VCaP (cell line): Measurements from ENCODE around the gene NPIPB4.
A peak's percentile ranks its signal among the peaks of the same experiment; 100 is the strongest.
"Not testable (repeated sequence)": the region's sequence is repeated elsewhere in the genome, so short reads cannot be mapped to it uniquely, and the experiment has no call there.

ENCODE experiments used
- H3K27ac ChIP-seq: fragments of 450-650 bp; 2 replicates; pipeline ENCODE4 v1.5.1; 2017
- CTCF ChIP-seq: fragments of 450-650 bp; conservative IDR thresholded peaks from 2 replicates; pipeline ENCODE4 v1.5.1; 2017; ENCODE audit warnings: mild to moderate bottlenecking, moderate library complexity

Gene NPIPB4

DNA sequence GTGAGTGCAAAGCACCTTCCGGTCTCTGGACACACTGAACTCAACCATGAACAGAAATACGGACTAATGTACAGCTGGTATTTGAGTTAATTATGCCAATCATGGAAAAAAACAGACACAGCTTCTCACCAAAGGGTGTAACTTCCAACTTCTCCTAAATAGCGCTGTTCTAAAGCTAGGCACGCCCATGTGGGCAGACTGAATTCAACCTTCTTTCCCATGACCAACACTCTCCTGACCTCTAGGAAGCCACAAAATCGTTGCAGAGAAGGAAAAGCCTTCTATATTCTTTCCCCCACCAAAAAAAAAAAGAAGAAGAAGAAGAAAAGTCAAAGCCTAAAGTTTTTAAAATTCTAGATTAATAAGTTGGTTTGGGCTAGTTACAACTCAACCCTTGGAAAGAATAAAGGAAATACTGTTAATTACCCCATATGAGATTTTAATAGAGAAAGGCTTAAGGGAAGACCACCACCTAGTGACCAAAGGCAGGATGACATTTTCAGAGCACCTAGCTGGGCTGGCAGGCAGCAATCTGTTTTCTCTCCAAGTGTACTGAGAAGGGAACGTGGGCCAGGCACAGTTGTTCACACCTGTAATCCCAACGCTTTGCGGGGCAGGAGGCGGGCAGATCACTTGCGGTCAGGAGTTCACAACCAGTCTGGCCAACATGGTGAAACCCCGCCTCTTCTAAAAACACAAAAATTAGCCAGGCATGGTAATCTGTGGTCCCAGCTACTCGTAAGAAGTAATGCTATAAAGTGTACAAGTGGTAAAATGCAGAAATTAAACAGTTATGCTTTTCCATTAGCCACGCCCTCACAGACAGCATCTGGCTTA is 55.8 kb downstream of the NPIPB4 start:
- not testable (repeated sequence) for H3K27ac ChIP-seq

DNA sequence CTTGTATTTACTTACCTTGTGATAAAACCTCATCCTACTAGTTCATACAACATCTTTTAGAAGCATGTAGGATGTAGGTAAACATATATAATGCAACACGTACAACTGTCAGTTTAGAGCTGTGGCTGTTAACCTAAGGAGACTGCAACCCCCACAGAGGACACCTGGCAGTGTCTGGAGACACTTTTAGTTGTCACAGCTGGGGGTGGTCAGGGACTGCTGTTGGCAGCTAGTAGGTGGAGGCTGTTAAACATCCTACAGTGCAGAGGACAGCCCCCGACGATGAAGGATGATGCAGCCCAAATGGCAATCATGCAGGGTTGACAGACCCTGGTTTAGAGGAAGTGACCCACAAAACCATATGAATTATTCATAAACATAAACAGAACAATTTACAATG is 59.0 kb downstream of the NPIPB4 start:
- H3K27ac ChIP-seq = not testable (repeated sequence)

More for the DNA sequence above, 55.8 kb downstream of the NPIPB4 start:
- peak; percentile 61 for TF ChIP-seq CTCF

DNA sequence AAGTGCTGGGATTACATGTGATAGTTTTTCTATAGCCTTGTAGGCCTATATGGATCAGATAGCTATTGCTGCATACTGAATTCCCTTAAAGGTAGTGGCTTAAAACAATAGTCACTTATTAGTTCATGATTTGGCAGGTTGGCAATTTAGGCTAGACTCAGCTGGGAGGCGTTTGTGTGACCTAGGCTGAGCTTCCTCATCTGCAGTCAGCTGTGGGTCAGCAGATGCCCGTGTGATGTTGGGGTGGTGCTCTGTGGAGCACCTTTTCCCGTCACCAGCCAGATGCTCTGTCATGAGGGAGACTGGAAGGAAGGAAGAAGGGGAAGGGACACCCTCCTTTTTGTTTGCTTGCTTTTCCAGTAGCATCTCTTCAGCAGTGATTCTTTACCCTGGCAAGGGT is 64.2 kb downstream of the NPIPB4 start:
- H3K27ac ChIP-seq = not testable (repeated sequence)

- H3K27ac ChIP-seq = not testable (repeated sequence)
Measured at GRCh38 chr16:21790506-21790905, 67.0 kb downstream of the NPIPB4 start.
